WTC11 (cell line): Measurements from ENCODE around the gene FASN. TPM values are rescaled to one million over a fixed set of nuclear protein-coding genes. Genes with fewer than 3 reads are reported as not detected.

Experiments used
- ATAC-seq: fragments of 200-7000 bp; cut with Tn5 transposase; 2 replicates; pipeline ENCODE4 v1.10.0; 2021; ENCODE audit warnings: mild to moderate bottlenecking, moderate library complexity
- CTCF ChIA-PET: fragments of 300-600 bp; sonication (Branson Sonifier 250); formaldehyde crosslinking; loops from one replicate; lab custom pipeline; 2021; ENCODE audit warnings: antibody characterized with exemption; lab: Charles Lee
- POLR2A ChIA-PET: fragments of 350-600 bp; sonication (Branson Sonifier 250); formaldehyde crosslinking; loops from one replicate; lab custom pipeline; 2021; ENCODE audit warnings: antibody characterized with exemption; lab: Charles Lee
- DNase-seq: peaks from one replicate; pipeline ENCODE4 v3.0.0; 2021; ENCODE audit warnings: low spot score
- H3K27ac Mint-ChIP-seq: 2 replicates; pipeline ENCODE4 v1.8.0; 2021; ENCODE audit warnings: mixed read lengths
- H3K27me3 Mint-ChIP-seq: 2 replicates; pipeline ENCODE4 v1.8.0; 2021; ENCODE audit warnings: low read depth, mild to moderate bottlenecking, moderate library complexity, mixed read lengths
- H3K36me3 Mint-ChIP-seq: 2 replicates; pipeline ENCODE4 v1.8.0; 2021; ENCODE audit warnings: mixed read lengths
- H3K4me1 Mint-ChIP-seq: 2 replicates; pipeline ENCODE4 v1.8.0; 2022; ENCODE audit warnings: mixed read lengths
- H3K4me3 Mint-ChIP-seq: 2 replicates; pipeline ENCODE4 v1.8.0; 2021; ENCODE audit warnings: mild to moderate bottlenecking, moderate library complexity, mixed read lengths
- H3K9me3 Mint-ChIP-seq: 2 replicates; pipeline ENCODE4 v1.8.0; 2021; ENCODE audit warnings: mixed read lengths
- ATF6 ChIP-seq: sonication (generic); formaldehyde crosslinking; IDR thresholded peaks from 2 replicates; pipeline ENCODE4 v1.8.1; 2023; ENCODE audit warnings: mild to moderate bottlenecking, missing genetic modification reagents
- CDX4 ChIP-seq: fragments of 250-450 bp; sonication (Bioruptor Pico); IDR thresholded peaks from 2 replicates; pipeline ENCODE4 v1.9.0; 2021; ENCODE audit warnings: moderate library complexity, mild to moderate bottlenecking, inconsistent platforms, borderline replicate concordance
- ELF4 ChIP-seq: sonication (generic); formaldehyde crosslinking; IDR thresholded peaks from 2 replicates; pipeline ENCODE4 v1.8.1; 2022; ENCODE audit warnings: low read depth, mild to moderate bottlenecking, moderate library complexity, missing genetic modification reagents
- ESRRA ChIP-seq: sonication (generic); formaldehyde crosslinking; IDR thresholded peaks from 2 replicates; pipeline ENCODE4 v1.8.1; 2022; ENCODE audit warnings: mild to moderate bottlenecking, missing genetic modification reagents, borderline replicate concordance
- FOXJ3 ChIP-seq: sonication (generic); formaldehyde crosslinking; IDR thresholded peaks from 2 replicates; pipeline ENCODE4 v1.9.0; 2021; ENCODE audit warnings: missing genetic modification reagents, mild to moderate bottlenecking, borderline replicate concordance
- GRHL2 ChIP-seq: fragments of 250-450 bp; sonication (Bioruptor Pico); IDR thresholded peaks from 2 replicates; pipeline ENCODE4 v1.8.0; 2022; ENCODE audit warnings: mild to moderate bottlenecking, moderate library complexity; ENCODE audit not compliant: insufficient replicate concordance, severe bottlenecking
- NFE2L1 ChIP-seq: sonication (generic); formaldehyde crosslinking; IDR thresholded peaks from 2 replicates; pipeline ENCODE4 v1.8.1; 2023; ENCODE audit warnings: missing genetic modification reagents
- OVOL2 ChIP-seq: fragments of 250-450 bp; sonication (Bioruptor Pico); IDR thresholded peaks from 2 replicates; pipeline ENCODE4 v1.9.0; 2021; ENCODE audit warnings: mild to moderate bottlenecking, borderline replicate concordance
- TEAD1 ChIP-seq: sonication (generic); formaldehyde crosslinking; IDR thresholded peaks from 2 replicates; pipeline ENCODE4 v1.8.0; 2022; ENCODE audit warnings: mild to moderate bottlenecking, missing genetic modification reagents
- TP53 ChIP-seq: sonication (generic); formaldehyde crosslinking; IDR thresholded peaks from 2 replicates; pipeline ENCODE4 v1.8.1; 2023; ENCODE audit warnings: mild to moderate bottlenecking, missing genetic modification reagents
- ZBTB21 ChIP-seq: sonication (generic); formaldehyde crosslinking; IDR thresholded peaks from 2 replicates; pipeline ENCODE4 v1.8.1; 2023; ENCODE audit warnings: mild to moderate bottlenecking, missing genetic modification reagents, borderline replicate concordance
- ZNF138 ChIP-seq: sonication (generic); formaldehyde crosslinking; conservative IDR thresholded peaks from 2 replicates; pipeline ENCODE4 v1.8.1; 2022; ENCODE audit warnings: mild to moderate bottlenecking, moderate library complexity, missing genetic modification reagents
- ZNF281 ChIP-seq: sonication (generic); formaldehyde crosslinking; IDR thresholded peaks from 2 replicates; pipeline ENCODE4 v1.8.0; 2023; ENCODE audit warnings: mild to moderate bottlenecking, missing genetic modification reagents
- ZNF512 ChIP-seq: sonication (generic); formaldehyde crosslinking; IDR thresholded peaks from 2 replicates; pipeline ENCODE4 v1.8.1; 2022; ENCODE audit warnings: missing genetic modification reagents, borderline replicate concordance
- total RNA-seq: library from RNA; stranded (reverse); gene quantifications from 3 replicates; pipeline ENCODE4 v1.2.3, GENCODE V29; 2021
- TF ChIP-seq, protein P1 (sequence below): sonication (generic); formaldehyde crosslinking; IDR thresholded peaks from 2 replicates; pipeline ENCODE4 v1.8.0; 2022; ENCODE audit warnings: mild to moderate bottlenecking, missing genetic modification reagents
- TF ChIP-seq, protein P2 (sequence below): fragments of 250-450 bp; sonication (Bioruptor Pico); conservative IDR thresholded peaks from 2 replicates; pipeline ENCODE4 v1.9.0; 2021; ENCODE audit warnings: mild to moderate bottlenecking
- TF ChIP-seq, protein P3 (sequence below): fragments of 250-450 bp; sonication (Bioruptor Pico); IDR thresholded peaks from 2 replicates; pipeline ENCODE4 v1.9.0; 2021; ENCODE audit warnings: mild to moderate bottlenecking

The FASN gene
- total RNA-seq, 1 experiment from 2014 or later, result 742 TPM

GRCh38 chr17:82105882-82106687 lies 8.0 kb upstream of the FASN start (continued):
- no peak for TF ChIP-seq ATF6 (CRISPR knock-in tag)
- TF ChIP-seq ZNF138 (CRISPR knock-in tag), result 0 out of 2 replicates have a peak, but pooled peaks have one; percentile 44
- 0 out of 2 replicates have a peak, but pooled peaks have one; percentile 31 for TF ChIP-seq ZNF281 (CRISPR knock-in tag)
- TF ChIP-seq OVOL2 (CRISPR knock-in tag), result no peak
- TF ChIP-seq, protein P1, sequence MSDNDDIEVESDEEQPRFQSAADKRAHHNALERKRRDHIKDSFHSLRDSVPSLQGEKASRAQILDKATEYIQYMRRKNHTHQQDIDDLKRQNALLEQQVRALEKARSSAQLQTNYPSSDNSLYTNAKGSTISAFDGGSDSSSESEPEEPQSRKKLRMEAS (CRISPR knock-in tag), result peak; percentile 45; the same call in 1 of the 2 replicates
- TF ChIP-seq, protein P2, sequence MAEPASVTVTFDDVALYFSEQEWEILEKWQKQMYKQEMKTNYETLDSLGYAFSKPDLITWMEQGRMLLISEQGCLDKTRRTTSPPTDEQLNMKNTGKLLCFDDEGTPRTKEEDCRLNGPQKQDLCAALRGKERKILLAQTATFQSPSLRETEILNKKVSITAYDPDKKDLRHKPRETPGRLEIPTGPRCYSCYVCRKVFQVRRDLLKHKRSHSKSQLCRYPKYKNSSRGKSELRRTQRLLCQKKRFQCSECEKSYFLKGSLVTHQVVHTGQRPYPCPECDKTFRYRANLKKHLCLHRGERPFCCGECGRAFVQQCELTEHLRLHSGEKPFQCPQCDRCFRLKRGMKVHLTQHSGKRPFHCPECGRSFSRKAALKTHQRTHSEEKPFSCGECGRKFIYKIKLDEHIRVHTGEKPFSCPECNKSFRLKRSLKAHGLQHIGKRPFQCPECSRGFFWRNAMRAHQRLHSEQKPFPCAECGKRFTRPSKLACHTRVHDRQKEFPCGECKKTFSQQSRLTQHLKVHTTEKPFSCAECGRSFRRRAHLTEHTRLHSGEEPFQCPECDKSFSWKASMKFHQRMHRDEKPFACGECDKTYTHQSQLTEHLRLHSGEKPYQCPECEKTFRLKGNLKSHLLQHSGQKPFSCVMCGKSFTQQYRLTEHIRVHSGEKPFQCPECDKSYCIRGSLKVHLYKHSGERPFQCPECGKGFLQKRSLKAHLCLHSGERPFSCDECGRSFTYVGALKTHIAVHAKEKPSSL (CRISPR knock-in tag), result no peak

GRCh38 chr17:82105417-82105881 lies 7.4 kb upstream of the FASN start:
- no peaks in the 10 kb centered on the region for H3K36me3 Mint-ChIP-seq
- no peak overlapping the region for H3K27ac Mint-ChIP-seq
- TF ChIP-seq GRHL2 (CRISPR knock-in tag) (no peak), ZBTB21 (no peak), ESRRA (no peak), ZNF281 (CRISPR knock-in tag) (no peak), TEAD1 (CRISPR knock-in tag) (no peak), TP53 (CRISPR knock-in tag) (no peak; the same call in 1 of the 2 replicates), CDX4 (no peak), NFE2L1 (CRISPR knock-in tag) (no peak), ZNF512 (no peak), ELF4 (no peak), FOXJ3 (CRISPR knock-in tag) (no peak)
- TF ChIP-seq, protein P1 (CRISPR knock-in tag), result no peak
- TF ChIP-seq, protein P3, sequence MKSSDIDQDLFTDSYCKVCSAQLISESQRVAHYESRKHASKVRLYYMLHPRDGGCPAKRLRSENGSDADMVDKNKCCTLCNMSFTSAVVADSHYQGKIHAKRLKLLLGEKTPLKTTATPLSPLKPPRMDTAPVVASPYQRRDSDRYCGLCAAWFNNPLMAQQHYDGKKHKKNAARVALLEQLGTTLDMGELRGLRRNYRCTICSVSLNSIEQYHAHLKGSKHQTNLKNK, result no peak
- ATAC-seq, result no peak
- no peaks in the 10 kb centered on the region for H3K9me3 Mint-ChIP-seq
- no peak overlapping the region for H3K4me3 Mint-ChIP-seq
- CTCF ChIA-PET, result interaction anchor here (0.6 to 2.8 kb wide), 29 partner anchors 7 to 167 kb away, joined by 3 to 25 read pairs (median 5); partner anchors contain the start of genes CCDC57, CENPX, CSNK1D and DCXR
- peaks cover 48% of the 10 kb centered on the region for H3K4me1 Mint-ChIP-seq
- DNase-seq, result no peak
- POLR2A ChIA-PET, result no interaction called here
- peaks cover 26% of the 10 kb centered on the region for H3K27me3 Mint-ChIP-seq
